Naive thymus-derived CD4-positive, alpha-beta T cell (primary cell): ENCODE results near the gene C9orf50. TPM values are rescaled to one million over a fixed set of nuclear protein-coding genes. Genes with fewer than 3 reads are reported as not detected.

Experiments
- ATAC-seq: fragments of 150-1000 bp; cut with Tn5 transposase; 2 replicates; pipeline ENCODE4 v1.10.0; 2021; ENCODE audit warnings: mild to moderate bottlenecking, moderate library complexity
- CTCF ChIA-PET: fragments of 350-600 bp; sonication (Branson Sonifier 250); formaldehyde crosslinking; loops from one replicate; lab custom pipeline; 2021; ENCODE audit warnings: antibody characterized with exemption; lab: Charles Lee
- POLR2A ChIA-PET: fragments of 350-600 bp; sonication (Branson Sonifier 250); formaldehyde crosslinking; loops from one replicate; lab custom pipeline; 2021; ENCODE audit warnings: antibody characterized with exemption, inconsistent platforms; lab: Charles Lee
- DNase-seq, 9 donors: peaks; one replicate each; pipeline versions ENCODE4 v3.0.0 to v3.0.0-alpha.2; 2020 to 2022; ENCODE audit warnings: mixed read lengths in 1 of 9
- H3K27ac ChIP-seq: one replicate; pipeline ENCODE4 v1.7.0; 2013; ENCODE audit warnings: mild to moderate bottlenecking, low read depth, low read length, moderate library complexity
- H3K27me3 ChIP-seq, 2 donors: one replicate each; pipeline ENCODE4 v1.7.0; 2013; ENCODE audit warnings: low read length in 2 of 2, mild to moderate bottlenecking in 2 of 2, moderate library complexity in 2 of 2; ENCODE audit not compliant: control insufficient read depth in 2 of 2, insufficient read depth in 2 of 2
- H3K36me3 ChIP-seq, 3 experiments: 1 replicate in 2 of 3; 2 replicates in 1 of 3; pipeline ENCODE4 v1.7.0; 2013; ENCODE audit warnings: low read length in 3 of 3, mild to moderate bottlenecking in 3 of 3, moderate library complexity in 1 of 3; ENCODE audit not compliant: insufficient read depth in 3 of 3, control insufficient read depth in 2 of 3
- H3K4me1 ChIP-seq, 2 donors: one replicate each; pipeline ENCODE4 v1.7.0; 2013; ENCODE audit warnings: low read length in 2 of 2, mild to moderate bottlenecking in 2 of 2, moderate library complexity in 1 of 2; ENCODE audit not compliant: control insufficient read depth in 2 of 2, insufficient read depth in 2 of 2
- H3K4me3 ChIP-seq: 2 replicates; pipeline ENCODE4 v1.7.0; 2013; ENCODE audit warnings: mild to moderate bottlenecking, low read length
- H3K9me3 ChIP-seq, 3 experiments: 1 replicate in 2 of 3; 2 replicates in 1 of 3; pipeline ENCODE4 v1.7.0; 2013; ENCODE audit warnings: low read length in 3 of 3; ENCODE audit not compliant: control insufficient read depth in 2 of 3
- H3K27ac Mint-ChIP-seq, 9 donors: one replicate each; pipeline ENCODE4 v1.8.0; 2020 to 2022; ENCODE audit warnings: mixed read lengths in 9 of 9, mild to moderate bottlenecking in 8 of 9, moderate library complexity in 5 of 9, inconsistent platforms in 2 of 9
- H3K27me3 Mint-ChIP-seq, 5 donors: one replicate each; pipeline ENCODE4 v1.8.0; 2021 to 2022; ENCODE audit warnings: mixed read lengths in 5 of 5, mild to moderate bottlenecking in 1 of 5
- H3K36me3 Mint-ChIP-seq, 5 donors: one replicate each; pipeline ENCODE4 v1.8.0; 2020 to 2022; ENCODE audit warnings: mixed read lengths in 5 of 5, mild to moderate bottlenecking in 3 of 5, inconsistent platforms in 1 of 5
- H3K4me1 Mint-ChIP-seq, 7 donors: one replicate each; pipeline ENCODE4 v1.8.0; 2020 to 2022; ENCODE audit warnings: mixed read lengths in 7 of 7, mild to moderate bottlenecking in 3 of 7, inconsistent platforms in 1 of 7
- H3K4me3 Mint-ChIP-seq, 10 donors: one replicate each; pipeline ENCODE4 v1.8.0; 2020 to 2022; ENCODE audit warnings: mild to moderate bottlenecking in 10 of 10, mixed read lengths in 10 of 10, moderate library complexity in 6 of 10, inconsistent platforms in 2 of 10
- H3K9me3 Mint-ChIP-seq, 11 donors: one replicate each; pipeline ENCODE4 v1.8.0; 2020 to 2022; ENCODE audit warnings: mixed read lengths in 11 of 11, mild to moderate bottlenecking in 4 of 11, inconsistent platforms in 1 of 11, moderate library complexity in 1 of 11
- intact Hi-C, 2 donors: fragments of 100-400 bp; cut with micrococcal nuclease; formaldehyde crosslinking; loops; one replicate each; pipeline ENCODE4 v1.15.1; 2023
- polyA plus RNA-seq, 2 donors: library from polyadenylated mRNA; unstranded; fragments of 300-500 nt; fragmentation: Illumina TruSeq; gene quantifications; one replicate each; pipeline ENCODE4 v1.2.3, GENCODE V29; 2021
- total RNA-seq, 6 experiments: library from RNA in 5 of 6; stranded (reverse) in 5 of 6; gene quantifications; 1 replicate in 5 of 6; 2 replicates in 1 of 6; pipeline ENCODE4 v1.2.3 and lab custom pipeline; 2021 to 2026

The C9orf50 gene
- total and polyA plus RNA-seq, 7 experiments from 2014 or later, result not detected

DNA sequence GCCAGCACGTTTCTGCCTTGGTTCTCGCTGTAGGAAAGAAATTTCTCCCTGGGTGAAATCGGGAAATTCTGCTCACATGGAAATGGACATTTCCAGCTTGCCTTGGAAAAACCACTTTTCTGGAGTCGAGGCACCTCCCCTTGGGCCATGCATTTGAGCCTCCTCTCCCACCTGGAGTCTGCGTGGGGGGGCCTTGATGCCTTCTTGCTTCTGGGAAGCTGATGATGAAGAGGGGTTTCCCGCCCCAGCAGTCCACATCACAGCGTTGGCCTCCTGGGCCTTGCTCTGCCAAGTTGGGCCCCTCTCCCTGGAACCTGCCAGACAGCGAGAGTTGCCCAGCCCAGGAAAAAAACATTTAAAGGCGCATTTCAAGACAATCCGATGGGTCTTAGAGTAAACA, 22.8 kb upstream of the C9orf50 start:
- Histone ChIP-seq H3K9me3 (no peaks in the 10 kb centered on the region), H3K4me1 (peaks cover 16 to 18% of the 10 kb centered on the region in 2 donors), H3K4me3 (no peak overlapping the region), H3K27ac (no peak overlapping the region), H3K27me3 (no peaks in the 10 kb centered on the region), H3K36me3 (peaks cover 0 to 20% (median 0%) of the 10 kb centered on the region in 3 experiments)
- peak overlapping the region in 2 of 9 donors; percentile 43 to 78 for H3K27ac Mint-ChIP-seq
- ATAC-seq, result no peak
- POLR2A ChIA-PET, result no interaction called here
- intact Hi-C loops, result loop anchor here in 1 of 2 donors (2.0 kb wide), 1 partner anchor 21 kb away; the partner anchor contains the start of gene PRRX2
- CTCF ChIA-PET, result interaction anchor here (0.6 to 1.9 kb wide), 5 partner anchors 13 to 512 kb away, joined by 3 to 8 read pairs (median 4); partner anchors contain the start of gene NTMT1
- H3K9me3 Mint-ChIP-seq, result no peaks in the 10 kb centered on the region
- peak overlapping the region in 6 of 10 donors; percentile 21 to 89 (median 55) for H3K4me3 Mint-ChIP-seq
- no peaks in the 10 kb centered on the region for H3K36me3 Mint-ChIP-seq
- no peaks in the 10 kb centered on the region for H3K27me3 Mint-ChIP-seq
- no peak for DNase-seq
- peaks cover 7 to 19% (median 17%) of the 10 kb centered on the region in 7 donors for H3K4me1 Mint-ChIP-seq

DNA sequence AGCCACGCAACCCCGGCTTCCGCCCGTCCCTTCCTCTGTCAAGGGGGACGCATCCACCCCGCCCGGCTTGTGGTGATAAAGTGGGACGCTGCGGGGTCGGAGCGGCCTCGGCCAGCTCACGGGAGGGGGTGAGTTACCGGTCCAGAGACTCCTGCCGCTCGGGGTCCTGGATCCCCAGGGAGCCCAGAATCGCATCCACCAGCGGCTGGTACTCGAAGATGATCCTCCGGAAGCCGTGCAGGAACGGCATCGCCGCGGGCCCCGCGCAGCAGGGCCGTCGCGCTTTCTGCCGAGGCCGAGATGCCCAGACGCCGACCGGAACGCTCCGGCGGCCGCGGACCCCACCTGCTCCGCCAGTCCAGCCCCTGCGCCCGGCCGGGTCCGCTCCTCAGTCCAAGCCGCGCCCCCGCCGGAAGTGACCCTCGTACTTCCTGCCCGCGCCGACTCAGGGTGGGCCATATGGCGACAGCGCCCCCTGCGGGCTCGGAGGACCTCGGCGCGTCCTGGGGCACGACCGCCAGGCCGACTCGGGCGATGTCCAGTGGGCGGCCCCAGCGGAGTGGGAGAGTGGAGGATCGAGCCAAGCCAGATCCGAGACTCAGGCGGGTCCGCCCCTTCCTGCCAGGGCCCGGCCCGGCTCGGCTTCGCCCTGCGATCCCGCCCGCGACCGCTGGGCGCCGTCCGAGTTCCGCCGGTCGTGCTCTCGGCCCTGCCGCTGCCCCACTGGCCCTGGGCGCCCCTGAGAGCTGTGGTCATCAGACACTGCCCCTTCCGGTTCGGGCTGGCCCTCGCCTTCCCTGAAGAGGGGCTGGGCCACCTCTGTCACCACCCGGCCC, 21.1 kb upstream of the C9orf50 start, which contains the start of gene ASB6:
Gene ASB6, minus strand, starts transcription at position 402 of the 836 bp plus-strand sequence. Its CDS starts 152 bp downstream, at position 250.
- DNase-seq (peak; percentile 80 to 100 (median 87)), ATAC-seq (peak; percentile 96)
- intact Hi-C loops, result loop anchor here (1.0 to 2.0 kb wide), 5 partner anchors 16 to 561 kb away; partner anchors contain the start of genes NTMT1 (in 2 of the 2), DOLPP1 (in 1 of the 2), PRRX2 (in 1 of the 2) and TOR1B (in 1 of the 2)
- H3K27ac Mint-ChIP-seq, result peak within 1 kb of the TSS; percentile 80 to 95 (median 89)
- ChIA-PET CTCF (interaction anchor here (0.7 to 1.9 kb wide), 6 partner anchors 11 to 511 kb away, joined by 3 to 8 read pairs (median 4); no protein-coding TSS in a partner anchor), POLR2A (interaction anchor here (0.6 to 4.4 kb wide), 3 partner anchors 16 to 823 kb away, joined by 3 to 24 read pairs (median 4); partner anchors contain the start of genes ENDOG and NTMT1)
- H3K36me3 ChIP-seq, result peaks cover 0 to 38% (median 0%) of the 10 kb centered on the region in 3 experiments
- peaks cover 0 to 2% (median 0%) of the 10 kb centered on the region in 11 donors for H3K9me3 Mint-ChIP-seq
- no peaks in the 10 kb centered on the region for H3K27me3 Mint-ChIP-seq
- no peaks in the 10 kb centered on the region for H3K27me3 ChIP-seq
- H3K9me3 ChIP-seq, result no peaks in the 10 kb centered on the region
- H3K4me1 Mint-ChIP-seq, result peaks cover 19 to 31% (median 23%) of the 10 kb centered on the region in 7 donors
- H3K4me3 ChIP-seq, result peak within 1 kb of the TSS; percentile 97
- H3K36me3 Mint-ChIP-seq, result peaks cover 0 to 9% (median 4%) of the 10 kb centered on the region in 5 donors
- peak within 1 kb of the TSS; percentile 81 to 90 (median 86) for H3K4me3 Mint-ChIP-seq
- H3K27ac ChIP-seq, result peak within 1 kb of the TSS; percentile 80
- peaks cover 16 to 18% of the 10 kb centered on the region in 2 donors for H3K4me1 ChIP-seq

DNA sequence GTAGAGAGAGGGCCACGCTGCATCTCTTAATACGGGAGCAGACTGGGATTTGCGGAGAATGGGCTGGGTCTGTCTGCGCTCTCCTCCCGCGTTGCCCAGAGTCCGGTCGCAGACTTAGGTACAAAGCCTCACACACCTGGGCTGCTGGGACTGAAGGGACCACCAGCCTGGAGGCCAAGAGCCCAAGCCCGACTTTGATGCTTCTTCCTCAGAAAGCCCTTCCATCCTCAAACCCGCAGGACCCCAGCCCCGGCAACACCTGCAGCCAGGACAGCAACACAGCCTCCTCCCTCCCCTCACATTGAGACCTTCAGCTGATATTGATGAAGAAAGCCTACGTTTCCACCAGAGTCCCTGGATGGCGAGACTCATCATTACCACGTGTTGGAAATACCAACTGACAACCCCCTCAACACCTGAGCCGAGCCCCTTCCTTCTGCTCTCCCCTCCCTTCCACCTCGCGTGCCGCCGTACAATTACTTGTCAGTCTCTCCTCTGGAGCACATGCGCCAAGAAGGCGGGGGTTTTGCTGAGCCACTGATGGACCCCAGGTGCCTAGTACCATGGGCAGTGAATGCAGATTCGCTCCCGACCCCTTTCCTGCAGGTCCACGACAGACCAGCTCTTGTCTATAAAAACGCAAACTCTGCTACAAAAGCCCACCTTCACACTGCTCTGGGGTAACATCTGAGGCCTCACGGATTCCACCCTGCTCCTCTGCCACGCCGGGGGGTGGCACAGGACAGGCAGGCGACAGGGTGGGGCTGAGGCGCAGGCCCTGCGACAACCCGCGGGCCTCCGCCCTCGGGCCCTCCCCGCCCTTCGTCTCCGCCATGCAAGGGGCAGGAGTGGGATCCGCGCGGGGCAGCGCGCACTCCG, 20.2 kb upstream of the C9orf50 start:
- no peaks in the 10 kb centered on the region for H3K9me3 ChIP-seq
- DNase-seq (no peak), ATAC-seq (peak; percentile 30)
- POLR2A ChIA-PET, result interaction anchor here (0.8 to 4.4 kb wide), 2 partner anchors 15 to 820 kb away, joined by 3 to 24 read pairs; partner anchors contain the start of gene NTMT1
- H3K4me1 ChIP-seq, result peaks cover 16 to 18% of the 10 kb centered on the region in 2 donors
- peaks cover 0 to 2% (median 0%) of the 10 kb centered on the region in 11 donors for H3K9me3 Mint-ChIP-seq
- H3K4me3 ChIP-seq, result peak overlapping the region; percentile 97
- peak overlapping the region; percentile 63 to 95 (median 82) for H3K27ac Mint-ChIP-seq
- H3K27me3 ChIP-seq, result no peaks in the 10 kb centered on the region
- intact Hi-C loops, result loop anchor here in 1 of 2 donors (1.0 kb wide), 1 partner anchor 162 kb away; the partner anchor contains the start of gene TOR1B
- H3K27me3 Mint-ChIP-seq, result no peaks in the 10 kb centered on the region
- H3K4me3 Mint-ChIP-seq, result peak overlapping the region; percentile 78 to 90 (median 86)
- peaks cover 19 to 31% (median 23%) of the 10 kb centered on the region in 7 donors for H3K4me1 Mint-ChIP-seq
- peak overlapping the region; percentile 80 for H3K27ac ChIP-seq
- H3K36me3 Mint-ChIP-seq, result peaks cover 0 to 9% (median 4%) of the 10 kb centered on the region in 5 donors
- CTCF ChIA-PET, result interaction anchor here (1.6 to 2.5 kb wide), 2 partner anchors 15 to 85 kb away, joined by 5 to 7 read pairs; partner anchors contain the start of gene NTMT1
- H3K36me3 ChIP-seq, result peaks cover 0 to 44% (median 0%) of the 10 kb centered on the region in 3 experiments

DNA sequence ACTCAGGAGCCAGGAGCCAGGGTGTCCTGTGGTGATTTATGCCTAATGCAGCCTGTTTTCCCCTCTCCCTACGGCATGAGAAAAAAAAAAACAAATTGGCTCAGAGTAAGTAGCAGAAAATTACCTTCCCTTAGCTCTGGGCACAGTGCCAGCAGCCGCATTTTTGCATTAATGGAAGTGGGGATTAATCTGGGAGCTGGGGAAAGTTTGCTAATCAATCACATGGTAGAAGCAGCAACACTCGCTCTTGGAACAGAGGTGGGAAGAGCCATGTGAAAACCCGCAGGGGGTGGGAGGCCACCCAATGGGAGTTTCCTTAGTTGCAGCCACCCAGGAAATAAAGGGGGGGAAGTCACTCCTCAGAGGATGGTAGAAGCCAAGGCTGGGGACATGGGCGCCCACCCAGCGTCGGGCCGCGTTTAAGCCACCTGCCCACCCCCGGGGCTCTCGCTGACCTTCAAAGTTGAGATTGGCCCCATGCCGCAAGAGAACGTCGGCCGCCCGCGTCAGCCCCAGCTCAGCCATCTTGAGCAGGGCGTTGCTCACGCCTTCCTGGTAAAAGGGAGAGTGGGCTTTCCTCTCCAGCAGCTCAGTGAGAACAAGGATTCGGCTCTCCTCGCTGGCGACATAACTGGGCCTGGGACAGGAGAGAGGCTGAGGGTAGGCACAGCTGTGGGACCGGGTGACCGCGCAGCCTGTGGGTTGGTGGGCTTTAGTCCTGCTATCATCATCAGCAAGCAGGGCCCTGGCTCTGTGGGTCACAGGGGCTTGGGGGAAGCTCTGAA, 19.4 kb upstream of the C9orf50 start:
- DNase-seq, result no peak
- peaks cover 19 to 31% (median 23%) of the 10 kb centered on the region in 7 donors for H3K4me1 Mint-ChIP-seq
- H3K36me3 Mint-ChIP-seq, result peaks cover 0 to 9% (median 4%) of the 10 kb centered on the region in 5 donors
- peak overlapping the region; percentile 97 for H3K4me3 ChIP-seq
- peaks cover 0 to 2% (median 0%) of the 10 kb centered on the region in 11 donors for H3K9me3 Mint-ChIP-seq
- H3K36me3 ChIP-seq, result peaks cover 3 to 52% (median 4%) of the 10 kb centered on the region in 3 experiments
- peak overlapping the region; percentile 78 to 90 (median 86) for H3K4me3 Mint-ChIP-seq
- H3K9me3 ChIP-seq, result no peaks in the 10 kb centered on the region
- CTCF ChIA-PET, result interaction anchor here (0.7 to 2.5 kb wide), 4 partner anchors 10 to 456 kb away, joined by 3 to 7 read pairs (median 3); partner anchors contain the start of gene NTMT1
- H3K4me1 ChIP-seq, result peaks cover 16 to 18% of the 10 kb centered on the region in 2 donors
- H3K27ac Mint-ChIP-seq, result peak overlapping the region in 8 of 9 donors; percentile 23 to 89 (median 62)
- H3K27ac ChIP-seq, result peak overlapping the region; percentile 80
- intact Hi-C loops, result no loop called here
- H3K27me3 Mint-ChIP-seq, result no peaks in the 10 kb centered on the region
- no peak for ATAC-seq
- no peaks in the 10 kb centered on the region for H3K27me3 ChIP-seq
- POLR2A ChIA-PET, result interaction anchor here (0.8 to 4.4 kb wide), 2 partner anchors 15 to 819 kb away, joined by 3 to 24 read pairs; partner anchors contain the start of gene NTMT1

DNA sequence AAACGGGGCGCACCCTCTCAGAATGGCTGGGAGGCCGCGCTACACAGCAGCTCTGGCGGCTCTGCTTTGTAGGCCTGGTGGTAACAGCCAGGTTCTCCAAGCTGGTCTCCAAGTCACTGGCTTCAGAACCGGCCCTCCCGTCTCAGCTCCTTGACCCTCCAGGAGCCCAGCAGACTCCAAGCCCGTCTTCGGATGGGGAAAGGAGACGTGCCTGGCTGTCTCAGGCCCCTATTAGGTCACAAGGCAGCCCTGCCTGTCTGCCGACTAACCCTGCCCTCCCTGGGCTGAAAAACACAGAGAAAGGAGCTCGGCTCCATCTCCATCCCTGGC, 18.8 kb upstream of the C9orf50 start:
- Mint-ChIP-seq H3K4me1 (peaks cover 19 to 31% (median 23%) of the 10 kb centered on the region in 7 donors), H3K27ac (peak overlapping the region in 3 of 9 donors; percentile 23 to 67 (median 32)), H3K36me3 (peaks cover 0 to 10% (median 5%) of the 10 kb centered on the region in 5 donors), H3K9me3 (peaks cover 0 to 2% (median 0%) of the 10 kb centered on the region in 11 donors), H3K27me3 (no peaks in the 10 kb centered on the region), H3K4me3 (peak overlapping the region in 9 of 10 donors; percentile 4 to 89 (median 81))
- Histone ChIP-seq H3K9me3 (no peaks in the 10 kb centered on the region), H3K36me3 (peaks cover 6 to 57% (median 10%) of the 10 kb centered on the region in 3 experiments), H3K27me3 (no peaks in the 10 kb centered on the region), H3K4me1 (peaks cover 16 to 18% of the 10 kb centered on the region in 2 donors), H3K27ac (peak overlapping the region; percentile 80), H3K4me3 (no peak overlapping the region)
- intact Hi-C loops, result no loop called here
- POLR2A ChIA-PET, result interaction anchor here (1.4 to 4.4 kb wide), 2 partner anchors 10 to 14 kb away, joined by 3 to 24 read pairs; partner anchors contain the start of gene NTMT1
- CTCF ChIA-PET, result interaction anchor here (0.7 to 2.5 kb wide), 5 partner anchors 10 to 455 kb away, joined by 3 to 7 read pairs (median 3); partner anchors contain the start of gene NTMT1
- ATAC-seq, result no peak
- DNase-seq, result no peak
